ENCODE results near the gene FAM107B. TPM values are rescaled to one million over a fixed set of nuclear protein-coding genes. Genes with fewer than 3 reads are reported as not detected.
"Not testable (repeated sequence)": the region's sequence is repeated elsewhere in the genome, so short reads cannot be mapped to it uniquely, and the experiment has no call there.

Gene FAM107B
- total and polyA plus RNA-seq, 4 experiments from 2014 or later = 191 to 346 (median 238) TPM

DNA sequence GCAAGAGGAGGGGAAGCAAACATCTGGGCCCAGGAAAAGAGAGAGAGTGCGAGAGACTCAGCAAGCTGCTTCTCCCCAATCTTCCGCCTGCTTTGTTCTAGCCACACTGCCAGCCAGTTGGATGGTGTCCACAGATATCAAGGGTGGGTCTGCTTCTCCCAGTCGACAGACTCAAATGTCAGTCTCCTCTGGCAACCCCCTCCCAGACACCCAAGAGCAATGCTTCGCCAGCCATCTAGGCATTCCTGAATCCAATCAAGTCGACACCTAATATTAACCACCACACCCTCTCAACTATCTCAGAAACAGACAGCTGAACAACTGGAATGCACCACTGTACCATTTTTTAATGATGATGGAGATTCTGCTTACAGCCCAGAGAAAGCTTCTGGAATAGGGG is 57.1 kb downstream of the FAM107B start:
- Histone ChIP-seq H3K4me3 (ENCODE audit: low read length in 2 of 2) (no peak overlapping the region), H3K4me1 (ENCODE audit: insufficient read depth, low read length) (peaks cover 5% of the 10 kb centered on the region), H3K36me3 (ENCODE audit: insufficient read depth, low read length) (no peaks in the 10 kb centered on the region), H3K27me3 (ENCODE audit: insufficient read depth, low read length) (no peaks in the 10 kb centered on the region), H3K27ac (ENCODE audit: low read depth, low read length) (no peak overlapping the region), H3K9me3 (ENCODE audit: control insufficient read depth in 1 of 2, low read length in 2 of 2) (no peaks in the 10 kb centered on the region)
- Mint-ChIP-seq H3K36me3 (no peaks in the 10 kb centered on the region), H3K4me3 (no peak overlapping the region), H3K27ac (peak overlapping the region in 2 of 7 donors; percentile 12 to 43), H3K4me1 (peaks cover 5 to 6% (median 5%) of the 10 kb centered on the region in 4 donors), H3K27me3 (no peaks in the 10 kb centered on the region), H3K9me3 (peaks cover 0 to 3% (median 0%) of the 10 kb centered on the region in 8 donors)
- DNase-seq = no peak
- POLR2A ChIA-PET (ENCODE audit: partially characterized antibody) = no interaction called here
- intact Hi-C loops (cut with micrococcal nuclease) = no loop called here
- CTCF ChIA-PET (ENCODE audit: partially characterized antibody) = no interaction called here

DNA sequence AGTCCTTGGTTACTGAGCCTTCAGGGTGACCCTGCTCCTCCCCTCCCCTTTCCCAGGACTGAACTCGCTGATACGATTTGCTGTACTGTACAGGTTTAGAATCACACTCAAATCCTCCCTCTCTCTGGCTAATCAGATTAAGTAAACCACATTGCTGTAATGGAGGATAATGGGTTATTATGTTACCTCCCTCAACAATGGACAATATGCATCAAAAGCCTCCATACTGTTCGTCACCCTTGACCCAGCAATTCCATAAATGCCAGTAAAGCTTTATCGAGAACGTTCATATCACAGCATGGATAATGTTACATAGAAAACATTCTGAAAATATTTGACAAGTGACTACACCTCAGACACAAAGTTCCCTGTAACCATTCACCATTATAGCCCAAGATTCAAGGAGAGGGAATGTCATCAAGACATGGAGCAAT is 61.7 kb downstream of the FAM107B start:
- no peak for DNase-seq
- H3K27ac Mint-ChIP-seq = peak overlapping the region in 1 of 7 donors; percentile 69
- CTCF ChIA-PET (ENCODE audit: partially characterized antibody) = no interaction called here

DNA sequence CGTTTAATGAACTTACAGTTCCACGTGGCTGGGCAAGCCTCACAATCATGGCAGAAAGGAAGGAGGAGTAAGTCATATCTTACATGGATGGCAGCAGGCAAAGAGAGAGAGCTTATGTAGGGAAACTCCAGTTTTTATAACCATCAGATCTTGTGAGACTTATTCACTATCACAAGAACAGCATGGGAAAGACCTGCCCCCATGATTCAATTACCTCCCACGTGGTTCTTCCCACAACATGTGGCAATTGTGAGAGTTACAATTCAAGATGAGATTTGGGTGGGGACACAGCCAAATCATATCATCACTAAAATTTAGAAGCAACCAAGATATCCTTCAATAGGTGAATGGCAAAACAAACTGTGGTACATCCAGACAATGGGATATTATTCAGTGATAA is 65.4 kb downstream of the FAM107B start:
- H3K4me3 ChIP-seq (ENCODE audit: low read length in 2 of 2); H3K9me3 Mint-ChIP-seq; DNase-seq; H3K9me3 ChIP-seq (ENCODE audit: control insufficient read depth in 1 of 2, low read length in 2 of 2); H3K27ac Mint-ChIP-seq; POLR2A ChIA-PET (ENCODE audit: partially characterized antibody); H3K27me3 Mint-ChIP-seq; H3K27me3 ChIP-seq (ENCODE audit: insufficient read depth, low read length); CTCF ChIA-PET (ENCODE audit: partially characterized antibody); H3K4me1 Mint-ChIP-seq; H3K36me3 Mint-ChIP-seq; H3K36me3 ChIP-seq (ENCODE audit: insufficient read depth, low read length); H3K4me3 Mint-ChIP-seq; H3K4me1 ChIP-seq (ENCODE audit: insufficient read depth, low read length); intact Hi-C loops (cut with micrococcal nuclease); H3K27ac ChIP-seq (ENCODE audit: low read depth, low read length): not testable (repeated sequence)

More for the DNA sequence above, 61.7 kb downstream of the FAM107B start:
- Mint-ChIP-seq H3K36me3 (no peaks in the 10 kb centered on the region), H3K9me3 (peaks cover 0 to 3% (median 0%) of the 10 kb centered on the region in 8 donors), H3K27me3 (no peaks in the 10 kb centered on the region), H3K4me1 (peaks cover 0 to 4% (median 0%) of the 10 kb centered on the region in 4 donors), H3K4me3 (no peak overlapping the region)
- Histone ChIP-seq H3K4me1 (ENCODE audit: insufficient read depth, low read length) (no peaks in the 10 kb centered on the region), H3K27ac (ENCODE audit: low read depth, low read length) (no peak overlapping the region), H3K27me3 (ENCODE audit: insufficient read depth, low read length) (no peaks in the 10 kb centered on the region), H3K36me3 (ENCODE audit: insufficient read depth, low read length) (no peaks in the 10 kb centered on the region), H3K9me3 (ENCODE audit: control insufficient read depth in 1 of 2, low read length in 2 of 2) (no peaks in the 10 kb centered on the region), H3K4me3 (ENCODE audit: low read length in 2 of 2) (no peak overlapping the region)
- intact Hi-C loops (cut with micrococcal nuclease) = no loop called here
- POLR2A ChIA-PET (ENCODE audit: partially characterized antibody) = no interaction called here

DNA sequence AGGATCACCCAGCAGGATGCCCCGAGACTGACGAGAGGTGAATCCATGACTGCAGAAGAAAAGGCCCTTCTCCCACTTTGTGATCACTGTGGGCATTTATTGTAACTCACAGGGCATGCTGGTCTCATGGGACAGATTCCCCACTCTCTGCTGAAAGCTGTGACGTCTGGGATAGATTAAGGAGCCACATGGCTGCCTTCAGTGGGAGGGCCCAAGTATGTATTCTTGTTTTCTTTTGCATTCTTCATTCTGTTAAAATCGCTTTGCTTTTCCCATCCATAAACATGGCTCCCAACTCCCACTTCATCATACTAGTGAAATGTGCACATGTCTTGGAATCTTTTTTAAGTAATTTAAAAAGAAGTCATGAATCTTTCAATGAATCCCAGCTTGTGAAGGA is 67.2 kb downstream of the FAM107B start:
- no peak overlapping the region for H3K4me3 ChIP-seq (ENCODE audit: low read length in 2 of 2)
- H3K4me1 ChIP-seq (ENCODE audit: insufficient read depth, low read length) = no peaks in the 10 kb centered on the region
- peaks cover 0 to 1% (median 0%) of the 10 kb centered on the region in 8 donors for H3K9me3 Mint-ChIP-seq
- no peaks in the 10 kb centered on the region for H3K36me3 ChIP-seq (ENCODE audit: insufficient read depth, low read length)
- no peaks in the 10 kb centered on the region for H3K9me3 ChIP-seq (ENCODE audit: control insufficient read depth in 1 of 2, low read length in 2 of 2)
- no peak overlapping the region for H3K4me3 Mint-ChIP-seq
- DNase-seq = no peak
- POLR2A ChIA-PET (ENCODE audit: partially characterized antibody) = no interaction called here
- H3K27me3 Mint-ChIP-seq = peaks cover 0 to 1% of the 10 kb centered on the region in 2 donors
- H3K27me3 ChIP-seq (ENCODE audit: insufficient read depth, low read length) = no peaks in the 10 kb centered on the region
- intact Hi-C loops (cut with micrococcal nuclease) = no loop called here
- no peaks in the 10 kb centered on the region for H3K4me1 Mint-ChIP-seq
- H3K36me3 Mint-ChIP-seq = no peaks in the 10 kb centered on the region
- CTCF ChIA-PET (ENCODE audit: partially characterized antibody) = no interaction called here
- no peak overlapping the region for H3K27ac ChIP-seq (ENCODE audit: low read depth, low read length)
- no peak overlapping the region for H3K27ac Mint-ChIP-seq

DNA sequence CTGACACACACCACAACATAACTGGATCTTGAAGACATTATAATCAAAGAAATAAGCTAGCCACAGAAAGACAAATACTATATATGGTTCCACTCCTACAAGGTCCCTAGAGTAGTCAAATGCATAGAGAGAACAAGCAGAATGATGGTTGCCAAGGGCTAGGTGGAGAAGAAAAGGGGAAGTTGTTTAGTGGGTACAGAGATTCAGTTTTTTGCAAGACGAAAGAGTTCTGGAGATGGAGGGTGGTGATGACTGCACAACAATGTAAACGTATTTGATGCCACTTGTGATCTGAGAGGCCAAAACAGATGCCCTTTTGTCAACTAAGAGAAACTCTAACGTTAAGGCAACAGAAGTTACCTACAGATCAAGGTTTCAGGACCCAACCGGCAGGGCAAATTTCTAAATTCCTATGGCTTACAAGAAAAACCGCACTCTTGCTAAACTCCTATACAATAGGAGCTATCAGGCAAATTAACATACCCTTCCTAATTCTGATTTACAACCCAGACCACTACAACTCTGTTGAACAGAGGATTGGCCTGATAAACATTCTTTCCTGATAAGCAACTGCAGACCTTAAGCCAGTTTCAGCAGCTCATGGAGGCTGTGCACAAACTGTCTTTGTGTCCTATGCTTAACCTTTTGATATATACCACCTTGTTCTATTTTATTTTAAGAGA is 69.0 kb downstream of the FAM107B start:
- Mint-ChIP-seq H3K27me3 (peaks cover 0 to 1% of the 10 kb centered on the region in 2 donors), H3K36me3 (no peaks in the 10 kb centered on the region), H3K9me3 (peaks cover 0 to 3% (median 0%) of the 10 kb centered on the region in 8 donors), H3K27ac (no peak overlapping the region), H3K4me3 (no peak overlapping the region), H3K4me1 (no peaks in the 10 kb centered on the region)
- DNase-seq = no peak
- no peak overlapping the region for H3K4me3 ChIP-seq (ENCODE audit: low read length in 2 of 2)
- CTCF ChIA-PET (ENCODE audit: partially characterized antibody) = no interaction called here
- H3K36me3 ChIP-seq (ENCODE audit: insufficient read depth, low read length) = no peaks in the 10 kb centered on the region
- intact Hi-C loops (cut with micrococcal nuclease) = no loop called here
- POLR2A ChIA-PET (ENCODE audit: partially characterized antibody) = no interaction called here
- H3K27me3 ChIP-seq (ENCODE audit: insufficient read depth, low read length) = no peaks in the 10 kb centered on the region
- H3K4me1 ChIP-seq (ENCODE audit: insufficient read depth, low read length) = no peaks in the 10 kb centered on the region
- H3K9me3 ChIP-seq (ENCODE audit: control insufficient read depth in 1 of 2, low read length in 2 of 2) = no peaks in the 10 kb centered on the region
- H3K27ac ChIP-seq (ENCODE audit: low read depth, low read length) = no peak overlapping the region

DNA sequence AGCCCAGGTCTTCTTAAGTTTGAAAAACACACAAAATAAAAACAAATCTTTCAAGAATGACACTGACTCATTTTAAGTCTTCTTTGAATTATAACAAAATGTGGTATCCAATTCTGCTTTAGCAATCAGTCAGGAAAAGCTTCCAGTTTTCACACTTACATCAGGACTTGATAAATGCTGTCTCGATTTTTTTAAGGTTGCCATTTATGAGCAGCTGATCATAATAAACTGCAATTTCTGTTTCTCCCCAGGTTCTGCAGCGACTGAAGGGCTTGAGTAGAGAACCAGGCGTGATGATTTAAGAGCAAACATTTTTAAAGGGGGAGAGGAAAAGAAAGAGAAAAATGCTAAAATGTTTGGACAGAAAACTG is 71.1 kb downstream of the FAM107B start:
- CTCF ChIA-PET (ENCODE audit: partially characterized antibody) = no interaction called here
- no peak overlapping the region for H3K27ac ChIP-seq (ENCODE audit: low read depth, low read length)
- Mint-ChIP-seq H3K27ac (no peak overlapping the region), H3K27me3 (peaks cover 0 to 1% of the 10 kb centered on the region in 2 donors), H3K4me1 (peaks cover 0 to 1% (median 0%) of the 10 kb centered on the region in 4 donors), H3K36me3 (no peaks in the 10 kb centered on the region), H3K4me3 (no peak overlapping the region), H3K9me3 (peaks cover 0 to 5% (median 0%) of the 10 kb centered on the region in 8 donors)
- POLR2A ChIA-PET (ENCODE audit: partially characterized antibody) = no interaction called here
- no peak for DNase-seq
- intact Hi-C loops (cut with micrococcal nuclease) = no loop called here
- H3K9me3 ChIP-seq (ENCODE audit: control insufficient read depth in 1 of 2, low read length in 2 of 2) = no peaks in the 10 kb centered on the region
- no peaks in the 10 kb centered on the region for H3K27me3 ChIP-seq (ENCODE audit: insufficient read depth, low read length)
- no peaks in the 10 kb centered on the region for H3K4me1 ChIP-seq (ENCODE audit: insufficient read depth, low read length)
- no peak overlapping the region for H3K4me3 ChIP-seq (ENCODE audit: low read length in 2 of 2)
- H3K36me3 ChIP-seq (ENCODE audit: insufficient read depth, low read length) = no peaks in the 10 kb centered on the region

DNA sequence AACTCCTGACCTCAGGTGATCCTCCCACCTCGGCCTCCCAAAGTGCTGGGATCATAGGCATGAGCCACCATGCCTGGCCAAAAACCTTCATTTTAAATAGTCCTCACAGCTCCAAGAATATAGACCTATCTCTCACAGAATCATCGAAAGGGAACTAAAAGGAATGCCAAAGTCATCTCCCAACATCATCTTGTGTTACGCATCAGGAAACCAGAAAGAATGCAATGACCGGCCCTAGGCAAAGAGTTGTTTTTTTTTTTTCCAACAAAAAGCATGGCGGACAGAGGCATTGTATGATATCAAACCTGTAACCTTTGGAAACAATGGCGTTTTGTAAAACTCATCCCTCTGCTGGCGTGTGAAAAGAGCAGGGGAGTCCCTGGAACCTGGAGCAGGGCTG is 73.2 kb downstream of the FAM107B start:
- ChIA-PET POLR2A (ENCODE audit: partially characterized antibody) (no interaction called here), CTCF (ENCODE audit: partially characterized antibody) (no interaction called here)
- Mint-ChIP-seq H3K27me3 (peaks cover 0 to 1% of the 10 kb centered on the region in 2 donors), H3K9me3 (peaks cover 0 to 5% (median 0%) of the 10 kb centered on the region in 8 donors), H3K36me3 (no peaks in the 10 kb centered on the region), H3K4me1 (peaks cover 0 to 1% (median 0%) of the 10 kb centered on the region in 4 donors), H3K4me3 (no peak overlapping the region), H3K27ac (no peak overlapping the region)
- intact Hi-C loops (cut with micrococcal nuclease) = no loop called here
- DNase-seq = no peak
- Histone ChIP-seq H3K36me3 (ENCODE audit: insufficient read depth, low read length) (no peaks in the 10 kb centered on the region), H3K4me1 (ENCODE audit: insufficient read depth, low read length) (no peaks in the 10 kb centered on the region), H3K27ac (ENCODE audit: low read depth, low read length) (no peak overlapping the region), H3K4me3 (ENCODE audit: low read length in 2 of 2) (no peak overlapping the region), H3K27me3 (ENCODE audit: insufficient read depth, low read length) (no peaks in the 10 kb centered on the region), H3K9me3 (ENCODE audit: control insufficient read depth in 1 of 2, low read length in 2 of 2) (no peaks in the 10 kb centered on the region)
